Chondrocyte (in vitro differentiated cells): Measurements from ENCODE around the gene KIRREL3. TPM values are rescaled to one million over a fixed set of nuclear protein-coding genes. Genes with fewer than 3 reads are reported as not detected.

Experiments
- DNase-seq: peaks from one replicate; pipeline ENCODE4 v3.0.0; 2021; ENCODE audit warnings: mixed read lengths, low spot score
- H3K27ac Mint-ChIP-seq: one replicate; pipeline ENCODE4 v1.8.0; 2021; ENCODE audit warnings: mild to moderate bottlenecking, moderate library complexity, mixed read lengths; ENCODE audit not compliant: unreplicated experiment
- H3K27me3 Mint-ChIP-seq: 2 replicates; pipeline ENCODE4 v1.8.0; 2021; ENCODE audit warnings: low read depth, mixed read lengths
- H3K36me3 Mint-ChIP-seq: 2 replicates; pipeline ENCODE4 v1.8.0; 2021; ENCODE audit warnings: low read depth, mixed read lengths
- H3K4me1 Mint-ChIP-seq: 2 replicates; pipeline ENCODE4 v1.8.0; 2021; ENCODE audit warnings: low read depth, mild to moderate bottlenecking, mixed read lengths
- H3K4me3 Mint-ChIP-seq: one replicate; pipeline ENCODE4 v1.8.0; 2021; ENCODE audit warnings: mild to moderate bottlenecking, moderate library complexity, mixed read lengths; ENCODE audit not compliant: unreplicated experiment
- H3K9me3 Mint-ChIP-seq: 2 replicates; pipeline ENCODE4 v1.8.0; 2021; ENCODE audit warnings: low read depth, mixed read lengths
- CTCF ChIP-seq: fragments of 200-600 bp; sonication (generic); IDR thresholded peaks from 2 replicates; pipeline ENCODE4 v1.5.0; 2021; ENCODE audit warnings: antibody characterized with exemption, mild to moderate bottlenecking, moderate library complexity
- total RNA-seq: library from RNA; stranded (reverse); gene quantifications from 3 replicates; pipeline ENCODE4 v1.2.1, GENCODE V29; 2021

The KIRREL3 gene
- total RNA-seq, 1 donor from 2014 or later: 1.2 TPM

- Mint-ChIP-seq H3K27ac (no peak overlapping the region), H3K4me1 (no peaks in the 10 kb centered on the region), H3K36me3 (no peaks in the 10 kb centered on the region), H3K9me3 (no peaks in the 10 kb centered on the region), H3K4me3 (no peak overlapping the region), H3K27me3 (no peaks in the 10 kb centered on the region)
- TF ChIP-seq CTCF: no peak
- no peak for DNase-seq
Observed at GRCh38 chr11:126823274-126823673, 177.3 kb downstream of the KIRREL3 start.

GRCh38 chr11:126821827-126822226 is 178.7 kb downstream of the KIRREL3 start:
- Mint-ChIP-seq H3K36me3 (no peaks in the 10 kb centered on the region), H3K9me3 (no peaks in the 10 kb centered on the region), H3K27ac (no peak overlapping the region), H3K27me3 (no peaks in the 10 kb centered on the region), H3K4me1 (peaks cover 2% of the 10 kb centered on the region), H3K4me3 (no peak overlapping the region)
- DNase-seq: no peak
- no peak for TF ChIP-seq CTCF

- Mint-ChIP-seq H3K36me3 (no peaks in the 10 kb centered on the region), H3K27me3 (no peaks in the 10 kb centered on the region), H3K4me3 (no peak overlapping the region), H3K27ac (no peak overlapping the region), H3K9me3 (no peaks in the 10 kb centered on the region), H3K4me1 (peaks cover 7% of the 10 kb centered on the region)
- TF ChIP-seq CTCF: no peak
- no peak for DNase-seq
Observed at GRCh38 chr11:126819194-126819593, 181.4 kb downstream of the KIRREL3 start.

DNA sequence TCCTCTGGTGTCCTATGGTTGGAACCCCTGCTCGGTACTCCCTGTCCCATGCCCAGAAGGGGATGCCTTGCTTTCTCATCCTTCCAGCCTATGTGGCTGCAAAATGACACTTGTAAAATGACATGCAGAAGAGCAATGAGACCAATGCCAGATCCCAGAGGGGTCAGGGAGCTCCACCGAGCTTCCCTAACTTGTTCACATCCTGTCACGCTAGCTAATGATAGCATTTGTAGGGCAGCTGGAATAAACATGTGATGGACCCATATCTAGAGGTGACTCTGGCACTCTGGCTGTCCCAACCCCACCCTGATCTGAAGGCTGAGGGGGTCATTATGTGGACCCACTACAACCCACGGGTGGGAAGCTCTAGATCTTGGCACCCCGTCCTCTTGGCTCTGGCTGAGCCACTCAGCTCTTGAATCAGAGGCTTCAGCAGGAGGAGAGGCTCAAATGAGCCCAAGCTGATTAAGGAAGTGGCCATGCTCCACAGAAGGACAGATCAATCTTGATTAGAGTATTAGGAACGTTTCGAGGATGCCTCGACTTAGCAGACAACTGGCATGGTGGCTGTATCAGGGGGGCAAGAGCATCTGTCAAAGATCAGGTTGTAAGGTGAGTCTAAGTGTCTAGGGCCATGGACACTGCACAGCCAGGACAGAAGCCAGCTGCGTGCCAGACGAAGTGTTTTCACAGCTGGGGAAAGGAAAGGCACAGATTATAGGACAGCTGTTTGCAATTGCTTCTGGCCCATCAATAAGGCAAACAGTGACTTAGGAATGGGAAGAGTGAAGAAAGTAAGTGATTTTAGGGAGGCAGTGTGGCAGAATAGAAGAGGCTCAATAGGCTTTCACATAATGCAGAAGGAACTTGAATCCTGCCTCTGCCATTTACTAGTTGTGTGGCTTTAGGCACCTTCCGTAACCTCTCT is 182.8 kb downstream of the KIRREL3 start:
- Mint-ChIP-seq H3K27ac (no peak overlapping the region), H3K4me1 (peaks cover 7% of the 10 kb centered on the region), H3K27me3 (no peaks in the 10 kb centered on the region), H3K9me3 (no peaks in the 10 kb centered on the region), H3K4me3 (no peak overlapping the region), H3K36me3 (no peaks in the 10 kb centered on the region)
- no peak for DNase-seq
- TF ChIP-seq CTCF: no peak

- Mint-ChIP-seq H3K36me3 (no peaks in the 10 kb centered on the region), H3K27me3 (no peaks in the 10 kb centered on the region), H3K27ac (no peak overlapping the region), H3K4me1 (peaks cover 7% of the 10 kb centered on the region), H3K9me3 (no peaks in the 10 kb centered on the region), H3K4me3 (no peak overlapping the region)
- no peak for DNase-seq
- no peak for TF ChIP-seq CTCF
Observed at GRCh38 chr11:126817096-126817495, 183.5 kb downstream of the KIRREL3 start.
